Stimulated activated CD4-positive, alpha-beta T cell treated with anti-CD3 and anti-CD28 coated beads, Interleukin-15, amount 100 ng/mL, for 1 hour (primary cell): Measurements from ENCODE around the gene C1orf74.

Experiments
- DNase-seq, 2 donors: peaks; one replicate each; pipeline ENCODE4 v3.0.0-alpha.2; 2020; ENCODE audit warnings: low read depth in 1 of 2, low spot score in 1 of 2

C1orf74 gene

GRCh38 chr1:209772126-209772525, 12.2 kb downstream of the C1orf74 start:
- DNase-seq: no peak

GRCh38 chr1:209770636-209771415, 13.5 kb downstream of the C1orf74 start:
- DNase-seq: no peak

GRCh38 chr1:209769971-209770370, 14.4 kb downstream of the C1orf74 start:
- DNase-seq: no peak

DNA sequence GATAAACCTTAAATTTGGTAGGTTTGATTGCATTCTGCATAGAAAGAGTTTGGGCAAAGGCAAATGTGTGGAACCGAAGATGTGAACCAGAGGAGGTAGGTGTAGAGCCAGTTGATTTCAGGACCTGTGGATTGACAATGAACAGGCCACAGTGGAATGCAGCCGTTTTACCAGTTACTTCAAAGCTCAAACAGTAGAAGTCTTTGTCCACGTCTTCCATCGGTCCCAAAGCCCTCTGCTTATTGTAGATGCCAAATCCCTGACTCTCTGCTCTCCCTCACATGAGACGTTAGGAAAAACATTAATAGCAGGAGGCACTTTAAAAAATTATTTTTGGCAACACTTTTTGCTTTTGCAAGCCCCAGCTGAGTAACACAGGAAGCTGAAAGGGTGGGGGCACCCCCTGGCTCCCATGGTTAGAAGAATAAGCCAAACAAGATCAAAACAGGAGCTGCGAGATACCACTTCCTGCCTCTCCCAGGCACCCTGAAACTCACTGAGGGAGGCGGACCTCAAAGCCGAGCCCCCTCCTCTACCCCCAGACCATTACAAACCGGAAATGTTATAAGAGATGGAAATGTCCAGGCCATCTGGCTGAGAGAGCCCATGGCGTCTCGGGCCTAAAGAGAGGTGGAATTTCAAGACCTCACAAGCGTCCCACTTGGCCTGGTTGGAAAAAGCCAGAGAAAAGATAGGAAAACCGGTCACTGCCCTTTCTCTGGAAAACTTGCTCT, 15.0 kb downstream of the C1orf74 start:
- DNase-seq: peak; percentile 50 to 52

- peak; percentile 50 to 55 for DNase-seq
Observed at GRCh38 chr1:209768354-209768774, 16.0 kb downstream of the C1orf74 start.

GRCh38 chr1:209767706-209768105, 16.7 kb downstream of the C1orf74 start:
- no peak for DNase-seq

DNA sequence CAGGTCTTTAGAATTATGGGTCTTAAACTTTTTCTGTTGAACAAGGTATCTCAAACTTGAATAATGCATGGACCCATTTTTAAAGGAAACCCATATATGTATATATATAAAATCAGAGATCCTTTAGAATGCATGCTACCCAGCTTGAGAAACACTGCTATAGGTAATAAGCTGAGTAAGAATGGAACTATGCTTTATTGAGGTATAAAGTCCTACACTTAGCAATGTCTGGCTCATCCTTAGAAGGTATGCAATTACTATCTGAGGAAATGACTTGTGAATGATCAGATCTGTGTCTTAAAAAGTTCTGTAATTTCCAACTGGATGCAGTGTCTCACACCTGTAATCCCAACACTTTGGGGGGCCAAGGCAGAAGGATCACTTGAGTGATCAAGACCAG, 17.3 kb downstream of the C1orf74 start:
- DNase-seq: no peak

DNA sequence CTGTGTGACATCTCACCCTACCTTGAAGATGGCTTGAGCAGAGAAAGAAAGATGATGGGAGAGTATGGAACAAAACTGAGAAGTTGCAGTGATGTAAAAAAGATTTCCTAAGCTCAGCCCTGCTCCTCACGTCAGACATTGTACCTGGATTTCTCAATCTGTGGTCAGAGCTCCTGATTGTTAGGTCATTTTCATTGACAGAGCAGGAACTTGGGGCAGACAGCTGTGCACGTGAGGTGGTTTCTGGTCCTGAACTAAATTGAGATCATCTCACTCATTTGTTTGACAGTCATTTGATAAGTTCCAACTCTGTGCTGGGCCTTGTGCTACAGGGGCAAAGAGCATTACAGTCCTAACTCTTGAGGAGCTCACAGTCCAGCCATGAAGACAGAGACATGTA, 18.3 kb downstream of the C1orf74 start:
- no peak for DNase-seq

DNA sequence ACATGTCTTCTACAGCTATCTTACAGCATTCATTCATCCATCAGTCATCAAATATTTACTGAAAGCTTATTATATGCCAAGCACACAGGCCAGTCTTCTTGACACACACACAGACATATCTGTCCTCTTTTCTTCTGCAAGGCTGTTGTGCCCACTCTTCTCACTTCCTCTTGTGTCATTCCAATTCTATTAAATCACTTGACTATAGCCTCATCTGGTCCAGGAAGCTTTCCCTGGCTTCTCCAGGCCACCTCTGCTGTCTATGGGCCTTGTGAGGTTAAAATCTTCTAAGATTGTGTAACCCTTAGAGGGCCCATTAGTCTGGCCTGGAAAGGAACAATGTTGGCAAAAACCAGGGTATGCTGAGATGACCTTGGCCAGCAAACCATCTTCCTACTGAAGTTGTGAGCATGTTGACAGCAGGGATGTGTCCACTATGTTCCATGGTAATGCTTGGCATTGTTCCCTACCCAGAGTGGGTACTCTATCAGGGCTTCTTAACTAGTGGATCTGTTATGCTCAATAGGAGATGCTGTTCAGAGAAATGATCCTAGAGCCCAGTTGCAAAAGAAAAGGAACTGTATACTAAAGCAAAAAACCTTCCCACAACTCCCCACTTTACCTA, 23.2 kb downstream of the C1orf74 start:
- no peak for DNase-seq

DNA sequence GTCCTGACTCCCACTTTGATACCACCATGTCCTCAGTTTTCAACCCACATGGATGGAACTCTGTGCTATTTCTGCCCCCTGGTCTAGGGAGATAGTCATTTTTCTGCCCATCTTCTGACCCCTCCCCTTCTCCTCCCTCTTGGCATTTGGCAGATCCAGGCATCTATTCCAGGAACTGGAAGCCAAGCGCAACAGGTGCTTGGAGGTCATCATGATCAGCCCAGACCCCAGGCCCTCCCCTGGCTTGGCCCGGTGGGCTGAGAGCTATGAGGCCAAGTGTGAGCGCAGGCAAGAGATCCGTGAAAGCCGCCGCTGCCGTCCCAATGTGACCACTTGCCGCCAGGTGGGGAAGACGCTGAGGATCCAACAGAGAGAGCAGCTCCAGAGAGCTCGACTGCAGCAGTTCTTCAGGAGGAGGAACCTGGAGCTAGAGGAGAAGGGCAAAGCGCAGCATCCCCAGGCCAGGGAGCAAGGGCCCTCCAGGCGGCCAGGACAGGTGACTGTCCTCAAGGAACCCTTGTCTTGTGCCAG, 24.5 kb downstream of the C1orf74 start:
- no peak for DNase-seq

- DNase-seq: no peak
Observed at GRCh38 chr1:209758400-209758799, 26.0 kb downstream of the C1orf74 start.

GRCh38 chr1:209756615-209757445, 27.5 kb downstream of the C1orf74 start:
- peak in 1 of 2 donors; percentile 12 for DNase-seq

DNA sequence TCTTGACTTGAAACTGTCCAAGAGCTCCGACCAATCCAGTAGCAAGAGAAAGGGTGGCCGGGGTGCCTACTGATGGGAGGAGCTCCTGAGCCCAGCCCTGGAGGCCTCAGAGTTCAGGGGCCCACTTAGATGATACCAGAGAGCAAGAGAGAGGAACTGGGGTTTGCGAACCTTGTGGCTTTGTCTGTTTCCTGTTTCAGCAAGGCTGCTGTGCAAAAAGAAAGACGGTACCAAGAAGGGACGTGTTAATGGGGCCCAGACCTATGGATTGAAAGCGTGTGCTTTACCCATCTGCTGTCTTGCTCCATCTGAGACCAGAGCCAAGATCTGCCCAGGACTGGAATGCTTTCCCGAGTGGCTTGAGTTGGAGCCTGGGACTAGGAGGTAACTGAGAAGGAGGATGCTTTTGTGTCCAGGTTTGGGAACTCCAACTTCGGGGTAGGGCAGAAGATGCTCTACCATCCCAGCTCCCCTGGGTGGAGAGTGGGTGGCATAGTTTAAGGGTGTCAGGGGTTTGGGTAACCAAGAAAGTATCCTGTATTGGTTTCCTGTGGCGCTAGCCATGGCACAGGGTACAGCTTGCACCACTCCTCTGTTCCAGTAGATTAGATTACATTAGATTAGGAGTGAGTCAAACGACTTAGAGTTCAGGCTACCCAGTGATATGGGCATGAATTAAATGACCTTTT, 28.3 kb downstream of the C1orf74 start, which contains the start of gene TRAF3IP3:
TRAF3IP3 (plus strand) TSS at position 128 of the 689 bp plus-strand sequence. CDS start 3,987 bp downstream, outside the sequence.
- peak; percentile 40 to 46 for DNase-seq

DNA sequence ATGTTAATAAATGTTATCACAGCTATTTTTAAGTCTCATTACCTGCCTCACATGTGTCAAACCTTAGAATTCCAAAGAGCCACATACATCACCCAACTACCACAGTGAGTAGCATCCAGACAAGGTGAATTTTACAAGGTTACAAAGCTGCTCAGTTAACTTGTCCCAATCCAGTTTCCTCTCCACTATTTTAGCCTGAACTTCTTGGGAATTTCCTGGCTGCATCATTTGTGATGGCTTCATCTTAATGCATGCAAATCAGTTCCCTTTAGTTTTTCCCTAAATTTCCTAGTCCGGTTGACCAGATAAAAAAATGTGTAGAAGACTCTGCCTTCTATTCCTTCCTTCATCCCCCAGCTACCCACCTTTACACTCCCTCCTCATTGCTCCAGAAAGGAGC, 29.1 kb downstream of the C1orf74 start:
- DNase-seq: no peak

GRCh38 chr1:209752890-209753289, 31.5 kb downstream of the C1orf74 start:
- DNase-seq: no peak

GRCh38 chr1:209751627-209752231, 32.6 kb downstream of the C1orf74 start:
- no peak for DNase-seq

- no peak for DNase-seq
Observed at GRCh38 chr1:209749670-209750323, 34.6 kb downstream of the C1orf74 start.

DNA sequence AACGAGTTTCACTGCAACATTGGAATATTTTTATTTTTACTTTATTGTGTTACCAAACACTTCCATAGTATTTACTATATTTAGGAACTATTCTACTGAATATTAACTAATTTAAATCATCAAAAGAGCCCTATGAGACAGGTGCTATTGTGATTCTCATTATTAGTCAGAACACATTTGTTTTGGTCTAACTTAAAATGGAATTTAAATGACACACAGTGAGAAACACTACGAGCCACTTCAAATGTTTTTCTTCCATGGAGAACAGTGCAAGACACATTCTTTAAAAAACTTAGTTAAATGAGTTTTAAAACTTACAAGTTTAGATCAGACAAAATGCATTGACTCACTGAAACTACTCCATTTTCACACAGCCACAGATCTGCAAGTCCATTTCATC, 35.2 kb downstream of the C1orf74 start:
- DNase-seq: no peak

DNA sequence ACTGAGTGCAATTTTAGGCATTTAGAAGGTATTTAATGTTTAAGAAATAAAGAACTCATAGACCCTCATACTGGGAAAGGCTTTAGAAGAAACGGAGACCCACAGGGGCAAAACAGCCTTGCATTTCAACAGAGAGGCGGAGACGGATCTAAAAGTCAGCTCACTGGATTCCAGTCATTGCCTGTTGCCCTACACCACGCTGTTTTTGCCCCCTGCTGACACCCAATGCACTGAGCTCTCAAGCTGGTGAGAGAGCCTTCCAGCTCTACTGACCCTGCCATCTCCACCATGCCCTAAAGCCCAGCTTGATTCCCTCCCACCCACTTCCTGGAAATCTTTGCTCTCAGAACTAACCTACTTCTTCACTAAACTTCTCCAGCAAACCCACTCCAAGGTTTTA, 35.7 kb downstream of the C1orf74 start:
- DNase-seq: no peak
